Central memory CD8-positive, alpha-beta T cell (primary cell): ENCODE measurements around the gene RANGRF.

Experiments used
- ATAC-seq: fragments of 150-1000 bp; cut with Tn5 transposase; replicated peaks from 2 replicates; pipeline ENCODE4 v1.10.0; 2022; ENCODE audit warnings: mild to moderate bottlenecking, moderate FRiP score, moderate number of reproducible peaks; ENCODE audit not compliant: poor library complexity, severe bottlenecking; ENCODE audit errors: extremely low read depth
- DNase-seq, 2 donors: peaks; one replicate each; pipeline ENCODE4 v3.0.0; 2021; ENCODE audit warnings: low spot score in 2 of 2
- H3K27ac Mint-ChIP-seq: one replicate; pipeline ENCODE4 v1.8.0; 2022; ENCODE audit warnings: low read depth, mild to moderate bottlenecking, moderate library complexity, mixed read lengths
- H3K27me3 Mint-ChIP-seq: one replicate; pipeline ENCODE4 v1.8.0; 2022; ENCODE audit warnings: mixed read lengths
- H3K36me3 Mint-ChIP-seq: one replicate; pipeline ENCODE4 v1.8.0; 2022; ENCODE audit warnings: mild to moderate bottlenecking, moderate library complexity, mixed read lengths; ENCODE audit not compliant: insufficient read depth
- H3K4me1 Mint-ChIP-seq: one replicate; pipeline ENCODE4 v1.8.0; 2022; ENCODE audit warnings: mixed read lengths
- H3K4me3 Mint-ChIP-seq: one replicate; pipeline ENCODE4 v1.8.0; 2022; ENCODE audit warnings: mild to moderate bottlenecking, moderate library complexity, mixed read lengths
- H3K9me3 Mint-ChIP-seq: one replicate; pipeline ENCODE4 v1.8.0; 2022; ENCODE audit warnings: mixed read lengths

Gene RANGRF

DNA sequence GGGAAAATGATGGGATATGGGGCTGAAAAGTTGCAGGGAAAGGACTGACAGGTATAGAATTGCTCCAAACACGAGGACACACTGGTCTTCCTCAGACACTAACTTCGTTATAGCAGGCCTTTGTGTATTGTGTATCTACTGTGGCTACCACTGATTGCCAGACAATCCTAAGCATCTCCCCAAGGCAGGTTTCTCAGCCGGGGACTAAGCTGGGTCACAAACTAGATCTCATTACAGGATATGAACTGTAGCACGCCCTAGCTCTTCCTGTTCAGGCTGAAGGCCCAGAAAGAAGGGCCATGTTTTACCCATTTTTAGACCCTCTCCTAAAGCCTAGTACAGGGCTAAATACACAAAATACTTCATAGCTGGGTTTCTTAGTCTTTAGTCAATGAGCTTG lies 5.1 kb upstream of the RANGRF start:
- Mint-ChIP-seq H3K36me3 (peaks cover 2% of the 10 kb centered on the region), H3K4me1 (peaks cover 26% of the 10 kb centered on the region), H3K9me3 (no peaks in the 10 kb centered on the region), H3K27ac (peak overlapping the region; percentile 53), H3K27me3 (no peaks in the 10 kb centered on the region), H3K4me3 (no peak overlapping the region)
- ATAC-seq = no peak
- DNase-seq = no peak

GRCh38 chr17:8284126-8284525 lies 4.3 kb upstream of the RANGRF start:
- H3K27ac Mint-ChIP-seq = peak overlapping the region; percentile 46
- peaks cover 33% of the 10 kb centered on the region for H3K4me1 Mint-ChIP-seq

DNA sequence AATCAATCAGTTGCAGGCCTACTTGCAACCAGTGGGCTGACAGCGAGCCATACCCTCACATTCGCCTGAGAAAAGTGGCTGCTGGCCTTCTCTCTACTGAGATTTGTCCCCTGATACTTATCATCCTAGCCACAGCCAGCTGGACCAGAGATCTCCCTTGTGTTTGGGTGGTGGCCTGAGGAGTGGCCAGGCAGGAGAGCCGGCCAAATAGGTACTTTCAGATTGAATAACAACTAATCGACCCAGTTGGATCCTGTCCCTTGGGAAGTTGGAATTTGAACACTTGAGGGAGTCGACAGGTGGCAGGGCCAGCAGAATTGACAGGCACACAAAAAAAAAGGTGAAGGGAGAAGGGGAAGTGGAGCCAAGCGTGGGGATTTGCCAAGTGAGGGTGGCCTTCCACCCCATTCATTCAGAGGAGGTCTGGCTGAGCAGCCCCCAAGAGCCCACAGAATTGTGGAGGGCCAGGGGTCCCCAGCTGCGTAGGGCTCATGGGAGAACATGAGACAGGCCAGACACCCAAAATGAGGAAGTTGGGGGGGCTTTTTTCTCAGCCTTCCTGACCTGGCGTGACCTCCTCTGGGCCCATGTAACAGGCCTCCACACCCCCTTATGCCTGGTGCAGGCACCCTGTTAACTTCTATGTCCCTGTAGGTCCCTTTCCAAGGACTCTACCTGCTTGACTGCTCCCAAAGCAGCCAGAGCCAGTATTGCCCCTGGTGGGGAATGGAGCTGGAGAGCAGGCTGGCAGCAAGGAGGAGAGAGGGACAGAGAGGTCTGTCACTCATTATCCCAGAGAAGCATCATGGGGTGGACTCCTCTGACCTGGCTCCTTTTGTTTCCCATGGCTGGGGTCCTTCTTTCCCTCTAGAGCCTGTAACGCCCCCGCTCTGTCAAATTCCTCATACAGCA lies 2.9 kb upstream of the RANGRF start:
- Mint-ChIP-seq H3K4me1 (peaks cover 47% of the 10 kb centered on the region), H3K27me3 (no peaks in the 10 kb centered on the region), H3K27ac (no peak overlapping the region), H3K36me3 (peaks cover 7% of the 10 kb centered on the region), H3K4me3 (no peak overlapping the region), H3K9me3 (no peaks in the 10 kb centered on the region)
- no peak for DNase-seq
- no peak for ATAC-seq

More at GRCh38 chr17:8284126-8284525, 4.3 kb upstream of the RANGRF start:
- Mint-ChIP-seq H3K9me3 (no peaks in the 10 kb centered on the region), H3K36me3 (peaks cover 2% of the 10 kb centered on the region), H3K27me3 (no peaks in the 10 kb centered on the region), H3K4me3 (no peak overlapping the region)
- ATAC-seq (peak; percentile 47), DNase-seq (no peak)

- Mint-ChIP-seq H3K27me3 (no peaks in the 10 kb centered on the region), H3K4me3 (peak overlapping the region; percentile 94), H3K36me3 (peaks cover 7% of the 10 kb centered on the region), H3K9me3 (no peaks in the 10 kb centered on the region), H3K27ac (peak overlapping the region; percentile 91), H3K4me1 (peaks cover 53% of the 10 kb centered on the region)
- ATAC-seq (no peak), DNase-seq (no peak)
Measured at GRCh38 chr17:8287651-8288335, 677 bp upstream of the RANGRF start.

DNA sequence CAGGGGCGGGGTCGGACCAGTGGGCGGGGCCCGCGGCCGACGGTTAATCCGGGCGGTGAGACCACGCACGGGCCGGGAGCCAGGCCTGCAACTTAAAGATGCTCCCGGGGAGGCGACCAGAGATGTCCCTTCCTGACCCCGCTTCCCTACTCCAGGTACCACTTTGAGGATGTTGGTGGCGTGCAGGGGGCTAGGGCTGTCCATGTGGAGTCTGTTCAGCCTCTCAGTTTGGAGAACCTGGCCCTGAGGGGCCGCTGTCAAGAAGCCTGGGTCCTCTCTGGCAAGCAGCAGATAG lies 580 bp downstream of the RANGRF start:
- Mint-ChIP-seq H3K27me3 (no peaks in the 10 kb centered on the region), H3K27ac (peak overlapping the region; percentile 91), H3K4me1 (peaks cover 51% of the 10 kb centered on the region), H3K4me3 (peak overlapping the region; percentile 94), H3K9me3 (no peaks in the 10 kb centered on the region), H3K36me3 (peaks cover 7% of the 10 kb centered on the region)
- ATAC-seq = no peak
- peak in 1 of 2 donors; percentile 20 for DNase-seq

DNA sequence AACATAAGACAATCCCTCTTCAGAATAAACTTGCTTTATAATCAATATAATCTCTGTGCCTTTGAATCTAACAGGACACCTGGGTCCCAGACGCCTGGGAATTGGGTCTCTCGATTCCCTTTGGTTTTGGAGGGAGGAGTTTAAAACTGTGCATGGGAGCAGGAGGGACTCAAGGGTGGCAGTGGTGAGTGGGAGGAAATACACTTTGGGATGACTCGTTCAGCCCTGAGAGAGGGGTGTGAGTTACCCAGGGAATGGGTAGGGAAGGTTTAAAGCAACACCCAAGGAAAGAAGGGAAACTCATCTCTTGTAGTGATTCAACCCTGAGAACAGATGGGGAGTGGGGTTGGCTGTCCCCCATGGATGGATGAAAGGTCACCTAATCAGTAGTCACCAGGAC lies 1.6 kb downstream of the RANGRF start:
- Mint-ChIP-seq H3K9me3 (no peaks in the 10 kb centered on the region), H3K36me3 (peaks cover 11% of the 10 kb centered on the region), H3K4me3 (peak overlapping the region; percentile 94), H3K27ac (no peak overlapping the region), H3K4me1 (peaks cover 56% of the 10 kb centered on the region), H3K27me3 (no peaks in the 10 kb centered on the region)
- ATAC-seq (no peak), DNase-seq (no peak)

GRCh38 chr17:8292639-8293395 lies 4.3 kb downstream of the RANGRF start:
- H3K4me1 Mint-ChIP-seq = peaks cover 66% of the 10 kb centered on the region
- no peak overlapping the region for H3K4me3 Mint-ChIP-seq
- DNase-seq = no peak
- no peak for ATAC-seq
- no peak overlapping the region for H3K27ac Mint-ChIP-seq
- no peaks in the 10 kb centered on the region for H3K27me3 Mint-ChIP-seq
- peaks cover 15% of the 10 kb centered on the region for H3K36me3 Mint-ChIP-seq
- H3K9me3 Mint-ChIP-seq = no peaks in the 10 kb centered on the region

- Mint-ChIP-seq H3K9me3 (no peaks in the 10 kb centered on the region), H3K27ac (peak overlapping the region; percentile 93), H3K27me3 (no peaks in the 10 kb centered on the region), H3K36me3 (peaks cover 13% of the 10 kb centered on the region), H3K4me1 (peaks cover 51% of the 10 kb centered on the region), H3K4me3 (peak overlapping the region; percentile 92)
- ATAC-seq (no peak), DNase-seq (no peak)
Measured at GRCh38 chr17:8294361-8294760, 5.9 kb downstream of the RANGRF start.

DNA sequence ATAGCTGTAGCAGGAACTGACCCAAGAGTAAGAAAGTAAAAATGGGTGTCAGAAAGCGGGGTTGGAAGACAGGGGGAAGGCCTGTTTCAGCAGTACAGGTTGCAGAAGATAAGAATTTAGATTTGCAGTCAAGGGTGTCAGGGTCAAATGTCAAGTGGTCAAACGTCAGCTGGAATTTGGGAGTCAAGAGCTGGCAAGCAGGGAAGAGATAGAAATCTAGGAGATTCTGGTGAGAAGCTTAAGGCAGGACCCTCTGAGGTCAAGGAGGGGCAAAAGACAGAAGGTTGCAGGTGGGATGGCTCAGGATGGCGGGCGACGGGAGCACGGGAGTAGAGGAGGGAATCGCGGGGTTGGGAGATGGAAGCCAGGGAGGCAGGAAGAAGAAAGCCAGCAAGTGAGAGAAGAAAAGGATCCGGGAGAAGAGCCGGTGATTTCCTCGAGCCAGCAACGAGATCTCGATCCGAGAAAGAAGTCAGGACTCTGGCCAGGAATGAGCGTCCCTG lies 6.4 kb downstream of the RANGRF start:
- ATAC-seq (no peak), DNase-seq (no peak)
- Mint-ChIP-seq H3K4me3 (peak overlapping the region; percentile 92), H3K27me3 (no peaks in the 10 kb centered on the region), H3K36me3 (peaks cover 11% of the 10 kb centered on the region), H3K4me1 (peaks cover 46% of the 10 kb centered on the region), H3K27ac (peak overlapping the region; percentile 93), H3K9me3 (no peaks in the 10 kb centered on the region)

DNA sequence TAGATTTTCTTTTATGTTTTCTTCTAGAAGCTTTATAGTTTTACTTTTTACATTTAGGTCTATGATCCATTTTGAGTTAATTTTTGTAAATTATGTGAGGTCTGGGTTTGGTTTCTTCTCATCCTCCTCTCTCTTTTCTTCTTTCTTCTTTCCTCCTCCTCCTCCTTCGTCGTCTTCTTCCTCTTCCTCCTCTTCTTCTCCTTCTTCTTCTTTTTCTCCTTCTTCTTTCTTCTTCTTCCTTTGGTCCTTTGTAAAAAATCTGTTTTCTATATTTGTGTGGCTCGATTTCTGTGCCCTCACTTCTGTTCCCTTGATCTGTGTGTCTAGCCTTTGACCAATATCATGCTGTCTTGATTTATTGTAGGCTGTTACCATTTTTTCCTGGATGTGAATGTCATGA lies 11.8 kb downstream of the RANGRF start:
- Mint-ChIP-seq H3K36me3 (peaks cover 2% of the 10 kb centered on the region), H3K4me3 (no peak overlapping the region), H3K4me1 (peaks cover 22% of the 10 kb centered on the region), H3K27me3 (no peaks in the 10 kb centered on the region), H3K27ac (no peak overlapping the region), H3K9me3 (no peaks in the 10 kb centered on the region)
- DNase-seq (no peak), ATAC-seq (no peak)

DNA sequence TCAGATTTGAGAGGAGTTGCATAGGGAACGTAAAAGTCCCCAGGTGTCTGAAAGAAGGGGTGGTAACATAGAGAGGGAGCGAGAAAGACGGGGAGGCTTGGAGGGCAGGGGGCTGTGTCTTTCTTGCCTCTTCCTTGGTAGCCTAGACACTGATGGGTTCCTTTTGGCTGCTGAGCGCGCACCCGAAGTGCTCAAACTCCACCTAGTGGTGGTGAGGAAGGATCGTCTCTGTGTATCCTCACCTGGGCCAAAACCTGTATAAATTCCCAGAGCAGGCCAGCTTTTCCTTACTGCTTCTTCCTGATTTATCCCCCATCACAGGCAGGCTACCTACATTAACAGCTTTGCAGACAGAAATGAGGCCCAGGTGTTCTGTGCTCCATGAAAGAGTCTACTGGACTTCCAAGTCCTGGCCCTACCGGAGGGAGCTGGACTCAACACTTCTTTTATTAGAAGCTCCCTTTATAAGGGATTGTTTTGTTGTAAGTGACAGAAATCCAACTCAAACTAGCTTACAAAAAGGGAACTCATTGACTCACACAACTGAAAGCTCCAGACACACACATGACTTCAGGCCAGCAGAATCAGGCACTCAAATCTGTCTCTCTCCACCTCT lies 12.3 kb downstream of the RANGRF start:
- DNase-seq = peak; percentile 42 to 55
- no peak overlapping the region for H3K27ac Mint-ChIP-seq
- peaks cover 17% of the 10 kb centered on the region for H3K4me1 Mint-ChIP-seq
- no peaks in the 10 kb centered on the region for H3K9me3 Mint-ChIP-seq
- H3K27me3 Mint-ChIP-seq = no peaks in the 10 kb centered on the region
- peak; percentile 85 for ATAC-seq
- peaks cover 2% of the 10 kb centered on the region for H3K36me3 Mint-ChIP-seq
- H3K4me3 Mint-ChIP-seq = no peak overlapping the region

GRCh38 chr17:8310601-8311123 lies 22.2 kb downstream of the RANGRF start:
- Mint-ChIP-seq H3K9me3 (no peaks in the 10 kb centered on the region), H3K27ac (no peak overlapping the region), H3K27me3 (peaks cover 56% of the 10 kb centered on the region), H3K4me3 (no peak overlapping the region), H3K4me1 (no peaks in the 10 kb centered on the region), H3K36me3 (peaks cover 2% of the 10 kb centered on the region)
- DNase-seq (no peak), ATAC-seq (no peak)
